Common myeloid progenitor, CD34-positive (primary cell): ENCODE data around the gene INSR.
"Not testable (repeated sequence)": the region's sequence is repeated elsewhere in the genome, so short reads cannot be mapped to it uniquely, and the experiment has no call there.

Experiments used
- CTCF ChIA-PET: fragments of 350-600 bp; sonication (Branson Sonifier 250); formaldehyde crosslinking; loops from one replicate; lab custom pipeline; 2021; ENCODE audit warnings: antibody characterized with exemption; lab: Charles Lee
- POLR2A ChIA-PET: fragments of 350-600 bp; sonication (Branson Sonifier 250); formaldehyde crosslinking; loops from one replicate; lab custom pipeline; 2021; ENCODE audit warnings: antibody characterized with exemption; lab: Charles Lee
- DNase-seq, 3 donors: peaks; one replicate each; pipeline versions ENCODE4 v3.0.0 to v3.0.0-alpha.2; 2013
- H3K27ac ChIP-seq, 2 experiments: 1 replicate in 1 of 2; 2 replicates in 1 of 2; pipeline ENCODE4 v1.7.0; 2013; ENCODE audit warnings: inconsistent platforms in 2 of 2, low read length in 2 of 2, mild to moderate bottlenecking in 2 of 2, low read depth in 1 of 2, moderate library complexity in 1 of 2; ENCODE audit not compliant: severe bottlenecking in 2 of 2, insufficient read depth in 1 of 2, poor library complexity in 1 of 2
- H3K27me3 ChIP-seq, 5 experiments: replicated peaks in 2 of 5; 1 replicate in 3 of 5; 2 replicates in 2 of 5; pipeline versions ENCODE4 v1.6.1 to v1.7.0; 2013; ENCODE audit warnings: low read length in 4 of 5, mild to moderate bottlenecking in 2 of 5, moderate library complexity in 2 of 5, inconsistent platforms in 1 of 5; ENCODE audit not compliant: insufficient read depth in 5 of 5, control insufficient read depth in 4 of 5
- H3K36me3 ChIP-seq, 4 experiments: 1 replicate in 2 of 4; 2 replicates in 2 of 4; pipeline versions ENCODE4 v1.6.1 to v1.7.0; 2013; ENCODE audit warnings: low read length in 3 of 4, control low read depth in 1 of 4, mild to moderate bottlenecking in 1 of 4; ENCODE audit not compliant: control insufficient read depth in 4 of 4, insufficient read depth in 4 of 4
- H3K4me1 ChIP-seq, 4 experiments: 1 replicate in 3 of 4; 2 replicates in 1 of 4; pipeline versions ENCODE4 v1.6.1 to v1.7.1; 2013; ENCODE audit warnings: low read length in 3 of 4, mild to moderate bottlenecking in 3 of 4, control low read depth in 1 of 4, inconsistent platforms in 1 of 4, moderate library complexity in 1 of 4; ENCODE audit not compliant: control insufficient read depth in 4 of 4, insufficient read depth in 4 of 4; ENCODE audit errors: control extremely low read depth in 1 of 4
- H3K4me3 ChIP-seq, 7 experiments: 1 replicate in 4 of 7; 2 replicates in 3 of 7; pipeline versions ENCODE4 v1.5.1 to v1.7.0; 2013; ENCODE audit warnings: mild to moderate bottlenecking in 7 of 7, low read length in 6 of 7, moderate library complexity in 6 of 7, inconsistent platforms in 2 of 7, low read depth in 2 of 7, control low read depth in 1 of 7; ENCODE audit not compliant: insufficient read depth in 4 of 7, control insufficient read depth in 1 of 7; ENCODE audit errors: extremely low read depth in 1 of 7
- H3K9me3 ChIP-seq, 5 experiments: 1 replicate in 4 of 5; 2 replicates in 1 of 5; pipeline versions ENCODE4 v1.6.1 to v1.7.1; 2013; ENCODE audit warnings: low read length in 4 of 5, mild to moderate bottlenecking in 2 of 5, inconsistent platforms in 1 of 5, low read depth in 1 of 5, moderate library complexity in 1 of 5; ENCODE audit not compliant: control insufficient read depth in 4 of 5, insufficient read depth in 2 of 5; ENCODE audit errors: control extremely low read depth in 1 of 5
- WGBS: methylation state at CpG from one replicate; pipeline ENCODE4 v1.1.5; 2013; ENCODE audit not compliant: insufficient coverage; 5-methylcytosine and 5-hydroxymethylcytosine counted together

INSR gene

DNA sequence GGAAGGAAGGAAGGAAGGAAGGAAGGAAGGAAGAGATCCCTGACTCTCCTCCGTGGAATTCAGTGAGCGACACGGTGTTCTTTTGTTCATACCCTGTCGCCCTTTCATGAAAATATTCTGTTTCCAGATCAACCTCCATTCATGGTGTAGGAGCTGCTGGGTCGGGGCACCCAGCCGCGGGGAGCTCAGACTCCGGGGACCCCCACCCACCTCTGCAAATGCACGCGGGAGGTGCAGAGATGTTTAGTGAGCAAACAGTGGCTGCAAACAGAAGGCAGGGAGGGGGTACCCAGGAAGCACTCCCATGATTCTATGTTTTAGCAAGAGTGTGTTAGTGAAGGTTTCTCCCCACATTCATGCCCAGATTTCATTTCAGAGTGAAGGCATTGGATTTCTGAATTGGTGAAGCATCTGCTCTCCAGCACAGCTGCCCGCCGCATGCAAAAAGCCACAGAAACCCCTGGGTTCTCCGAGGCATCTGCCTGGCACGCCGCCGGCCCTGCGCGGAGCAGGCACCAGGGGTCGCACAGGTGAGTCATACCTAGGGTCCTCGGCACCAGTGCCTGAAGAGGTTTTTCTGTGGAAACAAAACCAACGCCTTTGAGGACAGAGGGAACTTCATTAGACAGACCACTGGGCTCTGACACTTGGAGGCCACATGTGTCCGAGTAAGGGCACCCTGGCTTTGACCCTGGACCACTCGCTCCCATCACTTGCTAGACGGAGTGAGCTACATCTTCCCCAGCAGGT, 144.1 kb downstream of the INSR start:
- Histone ChIP-seq H3K27me3 (no peaks in the 10 kb centered on the region), H3K4me1 (no peaks in the 10 kb centered on the region), H3K9me3 (peaks cover 0 to 5% (median 4%) of the 10 kb centered on the region in 5 experiments), H3K36me3 (peaks cover 0 to 8% (median 2%) of the 10 kb centered on the region in 4 experiments), H3K4me3 (no peak overlapping the region), H3K27ac (no peak overlapping the region)
- POLR2A ChIA-PET: interaction anchor here (0.6 kb wide), 1 partner anchor 188 kb away, joined by 3 read pairs; no protein-coding TSS in a partner anchor
- WGBS: 94% methylated on average over 17 of the region's 24 CpGs
- CTCF ChIA-PET: interaction anchor here (1.0 to 2.5 kb wide), 9 partner anchors 10 to 192 kb away, joined by 3 to 10 read pairs (median 5); partner anchors contain the start of gene INSR
- no peak for DNase-seq

GRCh38 chr19:7147119-7147675, 147.0 kb downstream of the INSR start:
- H3K4me3 ChIP-seq, POLR2A ChIA-PET, DNase-seq, H3K27me3 ChIP-seq, H3K9me3 ChIP-seq, H3K27ac ChIP-seq, H3K4me1 ChIP-seq: not testable (repeated sequence)
- peaks cover 0 to 11% (median 10%) of the 10 kb centered on the region in 4 experiments for H3K36me3 ChIP-seq
- WGBS: no CpG with 5 or more reads among the region's 10 CpGs
- CTCF ChIA-PET: interaction anchor here (0.7 kb wide), 1 partner anchor 208 kb away, joined by 5 read pairs; no protein-coding TSS in a partner anchor

DNA sequence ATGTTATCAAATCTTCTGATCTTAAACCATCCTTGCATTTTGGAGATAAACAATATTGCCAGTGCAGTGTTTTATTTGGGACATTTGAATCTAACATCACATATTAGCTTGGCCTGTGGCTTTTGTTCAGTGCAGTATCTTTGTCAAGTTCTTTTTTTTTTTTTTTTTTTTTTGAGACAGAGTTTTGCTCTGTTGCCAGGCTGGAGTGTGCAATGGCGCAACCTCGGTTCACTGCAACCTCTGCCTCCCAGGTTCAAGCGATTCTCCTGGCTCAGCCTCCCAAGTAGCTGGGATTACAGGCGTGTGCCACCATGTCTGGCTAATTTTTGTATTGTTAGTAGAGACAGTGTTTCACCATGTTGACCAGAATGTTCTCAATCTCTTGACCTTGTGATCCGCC, 148.1 kb downstream of the INSR start:
- H3K4me1 ChIP-seq, H3K4me3 ChIP-seq, POLR2A ChIA-PET, DNase-seq, H3K27ac ChIP-seq, H3K27me3 ChIP-seq: not testable (repeated sequence)
- H3K9me3 ChIP-seq: peaks cover 0 to 11% (median 8%) of the 10 kb centered on the region in 5 experiments
- 92% methylated on average over 5 of the region's 5 CpGs for WGBS
- CTCF ChIA-PET: interaction anchor here (1.2 kb wide), 1 partner anchor 196 kb away, joined by 5 read pairs; no protein-coding TSS in a partner anchor
- H3K36me3 ChIP-seq: peaks cover 9 to 22% (median 20%) of the 10 kb centered on the region in 4 experiments

- Histone ChIP-seq H3K4me1 (no peaks in the 10 kb centered on the region), H3K27me3 (no peaks in the 10 kb centered on the region), H3K4me3 (no peak overlapping the region), H3K36me3 (peaks cover 13 to 25% (median 23%) of the 10 kb centered on the region in 4 experiments), H3K9me3 (peaks cover 0 to 11% (median 8%) of the 10 kb centered on the region in 5 experiments), H3K27ac (no peak overlapping the region)
- ChIA-PET CTCF (interaction anchor here (1.2 kb wide), 1 partner anchor 196 kb away, joined by 5 read pairs; no protein-coding TSS in a partner anchor), POLR2A (no interaction called here)
- DNase-seq: no peak
- 90% methylated on average over 2 of the region's 2 CpGs for WGBS
Observed at GRCh38 chr19:7145494-7145893, 148.7 kb downstream of the INSR start.

DNA sequence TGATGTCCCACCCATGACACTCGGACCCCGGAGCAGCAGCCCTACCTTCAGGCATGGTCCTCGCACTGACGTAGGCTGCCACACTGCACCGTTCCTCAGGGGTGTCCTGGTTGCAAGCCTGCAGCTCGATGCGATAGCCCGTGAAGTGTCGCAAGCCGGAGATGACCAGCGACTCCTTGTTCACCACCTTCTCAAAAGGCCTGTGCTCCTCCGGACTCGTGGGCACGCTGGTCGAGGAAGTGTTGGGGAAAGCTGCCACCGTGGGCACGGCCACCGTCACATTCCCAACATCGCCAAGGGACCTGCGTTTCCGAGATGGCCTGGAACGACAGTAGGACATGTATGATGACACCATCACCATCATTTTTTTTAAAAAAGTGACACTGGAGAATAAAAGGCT, 151.4 kb downstream of the INSR start:
- H3K4me3 ChIP-seq: no peak overlapping the region
- 97% methylated on average over 15 of the region's 22 CpGs for WGBS
- peaks cover 13 to 45% (median 32%) of the 10 kb centered on the region in 4 experiments for H3K36me3 ChIP-seq
- no peak for DNase-seq
- POLR2A ChIA-PET: no interaction called here
- CTCF ChIA-PET: interaction anchor here (1.2 kb wide), 1 partner anchor 199 kb away, joined by 3 read pairs; no protein-coding TSS in a partner anchor
- H3K4me1 ChIP-seq: no peaks in the 10 kb centered on the region
- H3K27me3 ChIP-seq: no peaks in the 10 kb centered on the region
- H3K9me3 ChIP-seq: peaks cover 0 to 11% (median 8%) of the 10 kb centered on the region in 5 experiments
- no peak overlapping the region for H3K27ac ChIP-seq

- H3K4me1 ChIP-seq: no peaks in the 10 kb centered on the region
- H3K27ac ChIP-seq: no peak overlapping the region
- no peaks in the 10 kb centered on the region for H3K27me3 ChIP-seq
- no peak for DNase-seq
- no CpG with 5 or more reads among the region's 2 CpGs for WGBS
- H3K36me3 ChIP-seq: peaks cover 13 to 55% (median 36%) of the 10 kb centered on the region in 4 experiments
- peaks cover 0 to 6% (median 5%) of the 10 kb centered on the region in 5 experiments for H3K9me3 ChIP-seq
- POLR2A ChIA-PET: interaction anchor here (0.6 kb wide), 1 partner anchor 102 kb away, joined by 4 read pairs; no protein-coding TSS in a partner anchor
- CTCF ChIA-PET: interaction anchor here (0.8 to 2.8 kb wide), 2 partner anchors 9 to 200 kb away, joined by 3 to 10 read pairs; no protein-coding TSS in a partner anchor
- H3K4me3 ChIP-seq: no peak overlapping the region
Observed at GRCh38 chr19:7140137-7140536, 154.1 kb downstream of the INSR start.
